Epithelial cell of esophagus (primary cell): ENCODE results near the gene MSX2.
"Not testable (repeated sequence)": the region's sequence is repeated elsewhere in the genome, so short reads cannot be mapped to it uniquely, and the experiment has no call there.

Source experiments
- DNase-seq: peaks from one replicate; pipeline ENCODE4 v3.0.0; 2010; ENCODE audit warnings: low read depth
- H3K4me3 ChIP-seq: 2 replicates; pipeline ENCODE4 v1.5.1; 2011; ENCODE audit warnings: mild to moderate bottlenecking, low read length, control low read depth
- CTCF ChIP-seq: IDR thresholded peaks from 2 replicates; pipeline ENCODE4 v1.5.1; 2011; ENCODE audit warnings: low read depth, mild to moderate bottlenecking, low read length, control low read depth, inconsistent platforms; ENCODE audit not compliant: insufficient read depth; ENCODE audit errors: missing control alignments

MSX2 gene

GRCh38 chr5:174760721-174761120, 36.3 kb downstream of the MSX2 start:
- no peak for DNase-seq
- no peak overlapping the region for H3K4me3 ChIP-seq
- TF ChIP-seq CTCF = no peak

GRCh38 chr5:174761341-174761740, 37.0 kb downstream of the MSX2 start:
- H3K4me3 ChIP-seq, DNase-seq: not testable (repeated sequence)

GRCh38 chr5:174764309-174764708, 39.9 kb downstream of the MSX2 start:
- H3K4me3 ChIP-seq = no peak overlapping the region
- no peak for DNase-seq
- TF ChIP-seq CTCF = no peak

- TF ChIP-seq CTCF = no peak
- DNase-seq = no peak
- no peak overlapping the region for H3K4me3 ChIP-seq
Measured at GRCh38 chr5:174765540-174765939, 41.2 kb downstream of the MSX2 start.

- DNase-seq = no peak
- H3K4me3 ChIP-seq = no peak overlapping the region
- TF ChIP-seq CTCF = no peak
Measured at GRCh38 chr5:174767670-174768069, 43.3 kb downstream of the MSX2 start.

- no peak for TF ChIP-seq CTCF
- no peak overlapping the region for H3K4me3 ChIP-seq
- DNase-seq = no peak
Measured at GRCh38 chr5:174769005-174769404, 44.6 kb downstream of the MSX2 start.

- H3K4me3 ChIP-seq = no peak overlapping the region
- no peak for TF ChIP-seq CTCF
- no peak for DNase-seq
Measured at GRCh38 chr5:174773371-174773770, 49.0 kb downstream of the MSX2 start.

- TF ChIP-seq CTCF = no peak
- DNase-seq = no peak
- H3K4me3 ChIP-seq = no peak overlapping the region
Measured at GRCh38 chr5:174775081-174775480, 50.7 kb downstream of the MSX2 start.
